HEK293T (cell line): ENCODE measurements around the gene OSBPL8.

Experiments
- CTCF ChIA-PET: fragments of 350-600 bp; formaldehyde crosslinking; extraction: SDS; loops from one replicate; lab custom pipeline; 2021; ENCODE audit warnings: antibody characterized with exemption, inconsistent platforms; lab: Yijun Ruan, JAX
- POLR2A ChIA-PET: fragments of 350-600 bp; formaldehyde crosslinking; extraction: SDS; loops from one replicate; lab custom pipeline; 2020; ENCODE audit warnings: antibody characterized with exemption, inconsistent platforms; lab: Yijun Ruan, JAX
- DNase-seq: peaks from one replicate; pipeline ENCODE4 v3.0.0; 2012; ENCODE audit warnings: mixed read lengths; ENCODE audit errors: extremely low spot score
- ARNT ChIP-seq: fragments of 450-650 bp; IDR thresholded peaks from 2 replicates; pipeline ENCODE4 v1.6.1; 2017; ENCODE audit warnings: mild to moderate bottlenecking
- BHLHE40 ChIP-seq: fragments of 450-650 bp; IDR thresholded peaks from 2 replicates; pipeline ENCODE4 v1.6.1; 2016; ENCODE audit warnings: mild to moderate bottlenecking, moderate library complexity, borderline replicate concordance
- CTBP1 ChIP-seq: fragments of 450-650 bp; IDR thresholded peaks from 2 replicates; pipeline ENCODE4 v1.6.1; 2016; ENCODE audit warnings: borderline replicate concordance
- ELF4 ChIP-seq: fragments of 450-650 bp; IDR thresholded peaks from 2 replicates; pipeline ENCODE4 v1.6.1; 2017; ENCODE audit warnings: antibody characterized with exemption
- FOXA1 ChIP-seq: fragments of 450-650 bp; IDR thresholded peaks from 2 replicates; pipeline ENCODE4 v1.6.1; 2016; ENCODE audit warnings: mild to moderate bottlenecking
- FOXK2 ChIP-seq: fragments of 450-650 bp; IDR thresholded peaks from 2 replicates; pipeline ENCODE4 v1.6.1; 2016; ENCODE audit warnings: mild to moderate bottlenecking
- FOXM1 ChIP-seq: fragments of 450-650 bp; IDR thresholded peaks from 2 replicates; pipeline ENCODE4 v1.6.1; 2017; ENCODE audit warnings: mild to moderate bottlenecking, borderline replicate concordance
- HDGF ChIP-seq: fragments of 450-650 bp; IDR thresholded peaks from 2 replicates; pipeline ENCODE4 v1.6.1; 2017; ENCODE audit warnings: antibody characterized with exemption, borderline replicate concordance
- L3MBTL2 ChIP-seq: fragments of 450-650 bp; conservative IDR thresholded peaks from 2 replicates; pipeline ENCODE4 v1.6.1; 2016; ENCODE audit warnings: mild to moderate bottlenecking
- LEF1 ChIP-seq: fragments of 450-650 bp; IDR thresholded peaks from 2 replicates; pipeline ENCODE4 v1.6.1; 2017; ENCODE audit warnings: mild to moderate bottlenecking, borderline replicate concordance
- NFRKB ChIP-seq: fragments of 450-650 bp; IDR thresholded peaks from 2 replicates; pipeline ENCODE4 v1.6.1; 2016; ENCODE audit warnings: mild to moderate bottlenecking, moderate library complexity
- PKNOX1 ChIP-seq: fragments of 450-650 bp; IDR thresholded peaks from 2 replicates; pipeline ENCODE4 v1.6.1; 2016
- SP1 ChIP-seq: fragments of 450-650 bp; IDR thresholded peaks from 2 replicates; pipeline ENCODE4 v1.6.1; 2017
- SUZ12 ChIP-seq: fragments of 450-650 bp; IDR thresholded peaks from 2 replicates; pipeline ENCODE4 v1.6.1; 2016; ENCODE audit warnings: mild to moderate bottlenecking
- TARDBP ChIP-seq: fragments of 450-650 bp; IDR thresholded peaks from 2 replicates; pipeline ENCODE4 v1.6.1; 2016
- ZNF384 ChIP-seq: fragments of 450-650 bp; IDR thresholded peaks from 2 replicates; pipeline ENCODE4 v1.6.1; 2016

Gene OSBPL8

DNA sequence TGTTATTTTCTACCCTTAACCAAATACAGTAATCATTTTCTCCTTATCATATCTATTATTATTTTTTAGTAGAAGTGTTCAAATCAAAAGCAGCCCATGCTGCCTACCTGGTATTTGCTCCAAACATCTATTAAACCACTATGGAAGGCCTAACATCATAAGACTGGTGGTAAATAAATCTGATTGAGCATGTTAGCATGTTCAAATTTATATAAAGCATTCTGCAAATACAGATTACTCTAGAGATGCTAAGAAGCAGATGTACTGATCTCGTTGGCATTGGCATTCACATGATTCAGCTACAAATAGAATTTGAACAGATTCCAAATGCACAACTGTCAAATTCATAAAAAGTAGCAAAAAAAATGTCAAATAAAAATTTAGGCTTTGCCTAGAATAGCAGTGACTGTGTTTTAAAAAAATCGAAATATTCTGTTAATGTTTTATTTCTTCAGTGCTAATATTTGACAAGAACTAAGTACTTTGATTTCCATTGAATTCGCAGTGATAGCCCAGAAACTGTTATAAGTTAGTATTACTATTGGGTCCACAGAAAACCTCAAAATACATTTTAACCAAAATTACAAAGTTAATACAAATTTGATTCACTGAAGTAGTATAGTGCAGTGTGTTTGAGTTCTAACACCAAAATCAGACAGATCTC is 9.4 kb upstream of the OSBPL8 start:
- POLR2A ChIA-PET, result no interaction called here
- DNase-seq, result no peak
- TF ChIP-seq L3MBTL2, result no peak
- no peak for TF ChIP-seq SP1
- no peak for TF ChIP-seq PKNOX1
- no peak for TF ChIP-seq NFRKB
- TF ChIP-seq ELF4, result no peak
- no peak for TF ChIP-seq SUZ12
- TF ChIP-seq FOXK2, result no peak
- no peak for TF ChIP-seq BHLHE40
- no peak for TF ChIP-seq ZNF384
- TF ChIP-seq FOXM1, result no peak
- TF ChIP-seq CTBP1, result no peak
- TF ChIP-seq ARNT, result no peak
- no peak for TF ChIP-seq FOXA1
- no peak for TF ChIP-seq LEF1
- no peak for TF ChIP-seq HDGF
- TF ChIP-seq TARDBP, result no peak
- CTCF ChIA-PET, result no interaction called here

DNA sequence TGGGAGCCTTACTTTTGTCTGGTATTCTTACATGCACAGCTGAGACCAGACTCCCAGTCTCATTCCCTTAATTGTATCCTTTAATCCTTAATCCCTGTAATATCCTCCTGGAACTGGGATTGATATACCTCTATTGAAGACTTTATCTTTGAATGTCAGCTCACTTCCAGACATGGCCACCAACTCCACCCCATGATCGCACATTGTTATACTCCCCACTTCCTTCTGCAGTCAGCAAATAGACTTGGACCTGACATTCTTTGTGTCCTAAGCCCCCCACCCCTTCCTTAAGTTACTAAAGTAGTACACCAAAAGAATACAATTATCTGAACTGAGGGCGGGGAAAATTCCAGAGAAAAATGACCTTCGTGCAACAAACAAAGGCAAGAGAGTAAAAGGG is 8.6 kb upstream of the OSBPL8 start:
- ChIA-PET POLR2A (no interaction called here), CTCF (interaction anchor here (0.5 kb wide), 1 partner anchor 341 kb away, joined by 4 read pairs; no protein-coding TSS in a partner anchor)
- DNase-seq, result no peak
- TF ChIP-seq HDGF (no peak), FOXM1 (no peak)

GRCh38 chr12:76563061-76563460 is 3.5 kb upstream of the OSBPL8 start:
- no peak for DNase-seq
- CTCF ChIA-PET, result no interaction called here
- no peak for TF ChIP-seq SP1
- no peak for TF ChIP-seq SUZ12
- no peak for TF ChIP-seq TARDBP
- no peak for TF ChIP-seq FOXM1
- no peak for TF ChIP-seq PKNOX1
- TF ChIP-seq FOXA1, result no peak
- no peak for TF ChIP-seq ELF4
- TF ChIP-seq LEF1, result no peak
- no peak for TF ChIP-seq ARNT

GRCh38 chr12:76562130-76562529 is 2.6 kb upstream of the OSBPL8 start:
- DNase-seq, result no peak
- no peak for TF ChIP-seq NFRKB
- TF ChIP-seq FOXK2, result no peak
- no peak for TF ChIP-seq ZNF384
- CTCF ChIA-PET, result no interaction called here
- POLR2A ChIA-PET, result no interaction called here

More at GRCh38 chr12:76563061-76563460, 3.5 kb upstream of the OSBPL8 start:
- POLR2A ChIA-PET, result no interaction called here

GRCh38 chr12:76560086-76560491 is 518 bp upstream of the OSBPL8 start:
- ChIA-PET CTCF (interaction anchor here (0.7 kb wide), 1 partner anchor 401 kb away, joined by 8 read pairs; no protein-coding TSS in a partner anchor), POLR2A (interaction anchor here (0.7 to 1.8 kb wide), 3 partner anchors 9 to 512 kb away, joined by 3 to 10 read pairs (median 3); partner anchors contain the start of gene ZDHHC17)
- TF ChIP-seq ZNF384, result peak; percentile 53; the same call in 1 of the 2 replicates
- TF ChIP-seq FOXM1, result no peak

GRCh38 chr12:76558684-76559399 is 729 bp downstream of the OSBPL8 start:
- ChIA-PET POLR2A (no interaction called here), CTCF (interaction anchor here (0.5 kb wide), 1 partner anchor 936 kb away, joined by 3 read pairs; no protein-coding TSS in a partner anchor)
- TF ChIP-seq L3MBTL2 (0 out of 2 replicates have a peak, but pooled peaks have one; percentile 10), TARDBP (no peak)
- DNase-seq, result peak; percentile 40

More at GRCh38 chr12:76560086-76560491, 518 bp upstream of the OSBPL8 start:
- no peak for DNase-seq

- DNase-seq, result no peak
- POLR2A ChIA-PET, result interaction anchor here (1.0 kb wide), 1 partner anchor 23 kb away, joined by 3 read pairs; no protein-coding TSS in a partner anchor
- CTCF ChIA-PET, result no interaction called here
- TF ChIP-seq HDGF (no peak), TARDBP (no peak), FOXA1 (no peak), PKNOX1 (no peak), ARNT (no peak), CTBP1 (no peak), ELF4 (no peak), SP1 (no peak), NFRKB (no peak), SUZ12 (no peak), FOXK2 (no peak), L3MBTL2 (no peak), BHLHE40 (no peak), ZNF384 (no peak), LEF1 (no peak), FOXM1 (no peak)
These were observed 3.2 kb downstream of the OSBPL8 start for GRCh38 chr12:76556368-76556767.
